ENCODE data around the gene MN1.

Gene MN1

GRCh38 chr22:27801616-27802345, at the start of gene MN1:
Gene MN1 (minus strand): TSS chr22:27801756. CDS start chr22:27800543, 1,213 bp downstream.
- peak in 1 of 2 experiments; percentile 59 for DNase-seq

- DNase-seq = no peak
Observed at GRCh38 chr22:27850000-27850521, 48.5 kb upstream of the MN1 start.

GRCh38 chr22:27848005-27848404, 46.4 kb upstream of the MN1 start:
- DNase-seq = no peak

GRCh38 chr22:27846910-27847309, 45.4 kb upstream of the MN1 start:
- DNase-seq = no peak

- DNase-seq = no peak
Observed at GRCh38 chr22:27846248-27846757, 44.7 kb upstream of the MN1 start.

- no peak for DNase-seq
Observed at GRCh38 chr22:27845644-27846043, 44.1 kb upstream of the MN1 start.

- DNase-seq = no peak
Observed at GRCh38 chr22:27844656-27845591, 43.4 kb upstream of the MN1 start.

GRCh38 chr22:27844256-27844655, 42.7 kb upstream of the MN1 start:
- DNase-seq = no peak

- DNase-seq = no peak
Observed at GRCh38 chr22:27843441-27843840, 41.9 kb upstream of the MN1 start.

- no peak for DNase-seq
Observed at GRCh38 chr22:27842669-27843431, 41.3 kb upstream of the MN1 start.

- DNase-seq = no peak
Observed at GRCh38 chr22:27842201-27842600, 40.6 kb upstream of the MN1 start.

- no peak for DNase-seq
Observed at GRCh38 chr22:27840436-27840835, 38.9 kb upstream of the MN1 start.

GRCh38 chr22:27839057-27839660, 37.6 kb upstream of the MN1 start:
- no peak for DNase-seq

- no peak for DNase-seq
Observed at GRCh38 chr22:27836181-27836580, 34.6 kb upstream of the MN1 start.

GRCh38 chr22:27835446-27835845, 33.9 kb upstream of the MN1 start:
- DNase-seq = no peak

- no peak for DNase-seq
Observed at GRCh38 chr22:27834364-27835185, 33.0 kb upstream of the MN1 start.

- DNase-seq = no peak
Observed at GRCh38 chr22:27833803-27834202, 32.2 kb upstream of the MN1 start.

- no peak for DNase-seq
Observed at GRCh38 chr22:27832606-27833005, 31.1 kb upstream of the MN1 start.

GRCh38 chr22:27829620-27830019, 28.1 kb upstream of the MN1 start:
- no peak for DNase-seq

GRCh38 chr22:27827604-27828587, 26.3 kb upstream of the MN1 start:
- DNase-seq = no peak
